ENCODE measurements around the gene GDF2.

The GDF2 gene

GRCh38 chr10:47335906-47336305, 13.7 kb downstream of the GDF2 start:
- H3K4me1 ChIP-seq (ENCODE audit: insufficient read depth, low read length): no peaks in the 10 kb centered on the region
- no peak overlapping the region for H3K27ac ChIP-seq (ENCODE audit: low read depth, low read length)
- no peaks in the 10 kb centered on the region for H3K36me3 ChIP-seq (ENCODE audit: insufficient read depth, low read length)
- no peak overlapping the region for H3K4me3 ChIP-seq (ENCODE audit: low read length)
- WGBS: 90% methylated on average over 5 of the region's 5 CpGs
- H3K9ac ChIP-seq (ENCODE audit: low read depth, low read length): no peak overlapping the region
- no peaks in the 10 kb centered on the region for H3K9me3 ChIP-seq (ENCODE audit: insufficient read depth, low read depth, low read length)
- 0 out of 2 replicates have a peak, but pooled peaks cover 6% of the 10 kb centered on the region for H3K27me3 ChIP-seq (ENCODE audit: insufficient read depth, low read length)

GRCh38 chr10:47336387-47337134, 14.3 kb downstream of the GDF2 start:
- H3K9ac ChIP-seq (ENCODE audit: low read depth, low read length): no peak overlapping the region
- no peak overlapping the region for H3K4me3 ChIP-seq (ENCODE audit: low read length)
- WGBS: 91% methylated on average over 14 of the region's 15 CpGs
- H3K27me3 ChIP-seq (ENCODE audit: insufficient read depth, low read length): 0 out of 2 replicates have a peak, but pooled peaks cover 6% of the 10 kb centered on the region
- no peak overlapping the region for H3K27ac ChIP-seq (ENCODE audit: low read depth, low read length)
- no peaks in the 10 kb centered on the region for H3K36me3 ChIP-seq (ENCODE audit: insufficient read depth, low read length)
- H3K9me3 ChIP-seq (ENCODE audit: insufficient read depth, low read depth, low read length): no peaks in the 10 kb centered on the region
- H3K4me1 ChIP-seq (ENCODE audit: insufficient read depth, low read length): no peaks in the 10 kb centered on the region

GRCh38 chr10:47337310-47337709, 15.1 kb downstream of the GDF2 start:
- Histone ChIP-seq H3K36me3 (ENCODE audit: insufficient read depth, low read length) (no peaks in the 10 kb centered on the region), H3K27me3 (ENCODE audit: insufficient read depth, low read length) (0 out of 2 replicates have a peak, but pooled peaks cover 6% of the 10 kb centered on the region), H3K4me1 (ENCODE audit: insufficient read depth, low read length) (peaks cover 5% of the 10 kb centered on the region; the same call in 1 of the 2 replicates), H3K27ac (ENCODE audit: low read depth, low read length) (no peak overlapping the region), H3K4me3 (ENCODE audit: low read length) (no peak overlapping the region), H3K9me3 (ENCODE audit: insufficient read depth, low read depth, low read length) (no peaks in the 10 kb centered on the region), H3K9ac (ENCODE audit: low read depth, low read length) (no peak overlapping the region)
- 96% methylated on average over 4 of the region's 4 CpGs for WGBS

GRCh38 chr10:47339186-47339735, 17.0 kb downstream of the GDF2 start:
- H3K27me3 ChIP-seq (ENCODE audit: insufficient read depth, low read length): 0 out of 2 replicates have a peak, but pooled peaks cover 6% of the 10 kb centered on the region
- peaks cover 12% of the 10 kb centered on the region; the same call in 1 of the 2 replicates for H3K4me1 ChIP-seq (ENCODE audit: insufficient read depth, low read length)
- WGBS: 93% methylated on average over 8 of the region's 8 CpGs
- no peak overlapping the region for H3K9ac ChIP-seq (ENCODE audit: low read depth, low read length)
- no peak overlapping the region for H3K4me3 ChIP-seq (ENCODE audit: low read length)
- H3K9me3 ChIP-seq (ENCODE audit: insufficient read depth, low read depth, low read length): no peaks in the 10 kb centered on the region
- H3K36me3 ChIP-seq (ENCODE audit: insufficient read depth, low read length): no peaks in the 10 kb centered on the region
- no peak overlapping the region for H3K27ac ChIP-seq (ENCODE audit: low read depth, low read length)

- Histone ChIP-seq H3K9me3 (ENCODE audit: insufficient read depth, low read depth, low read length) (no peaks in the 10 kb centered on the region), H3K36me3 (ENCODE audit: insufficient read depth, low read length) (no peaks in the 10 kb centered on the region), H3K27ac (ENCODE audit: low read depth, low read length) (no peak overlapping the region), H3K4me1 (ENCODE audit: insufficient read depth, low read length) (peaks cover 12% of the 10 kb centered on the region; the same call in 1 of the 2 replicates), H3K27me3 (ENCODE audit: insufficient read depth, low read length) (0 out of 2 replicates have a peak, but pooled peaks cover 3% of the 10 kb centered on the region), H3K4me3 (ENCODE audit: low read length) (no peak overlapping the region), H3K9ac (ENCODE audit: low read depth, low read length) (no peak overlapping the region)
- 89% methylated on average over 15 of the region's 15 CpGs for WGBS
Observed at GRCh38 chr10:47339759-47340607, 17.7 kb downstream of the GDF2 start.

GRCh38 chr10:47340608-47341170, 18.4 kb downstream of the GDF2 start:
- H3K36me3 ChIP-seq (ENCODE audit: insufficient read depth, low read length): no peaks in the 10 kb centered on the region
- H3K4me3 ChIP-seq (ENCODE audit: low read length): no peak overlapping the region
- 73% methylated on average over 4 of the region's 5 CpGs for WGBS
- peaks cover 12% of the 10 kb centered on the region; the same call in 1 of the 2 replicates for H3K4me1 ChIP-seq (ENCODE audit: insufficient read depth, low read length)
- H3K9me3 ChIP-seq (ENCODE audit: insufficient read depth, low read depth, low read length): no peaks in the 10 kb centered on the region
- no peaks in the 10 kb centered on the region for H3K27me3 ChIP-seq (ENCODE audit: insufficient read depth, low read length)
- no peak overlapping the region for H3K9ac ChIP-seq (ENCODE audit: low read depth, low read length)
- no peak overlapping the region for H3K27ac ChIP-seq (ENCODE audit: low read depth, low read length)

- 92% methylated on average over 13 of the region's 13 CpGs for WGBS
- H3K36me3 ChIP-seq (ENCODE audit: insufficient read depth, low read length): no peaks in the 10 kb centered on the region
- H3K27me3 ChIP-seq (ENCODE audit: insufficient read depth, low read length): no peaks in the 10 kb centered on the region
Observed at GRCh38 chr10:47344996-47345870, 23.0 kb downstream of the GDF2 start.

GRCh38 chr10:47346581-47347302, 24.5 kb downstream of the GDF2 start:
- Histone ChIP-seq H3K27me3 (ENCODE audit: insufficient read depth, low read length) (no peaks in the 10 kb centered on the region), H3K36me3 (ENCODE audit: insufficient read depth, low read length) (no peaks in the 10 kb centered on the region), H3K27ac (ENCODE audit: low read depth, low read length) (no peak overlapping the region), H3K9me3 (ENCODE audit: insufficient read depth, low read depth, low read length) (no peaks in the 10 kb centered on the region), H3K4me1 (ENCODE audit: insufficient read depth, low read length) (peaks cover 12% of the 10 kb centered on the region; the same call in 1 of the 2 replicates), H3K4me3 (ENCODE audit: low read length) (no peak overlapping the region), H3K9ac (ENCODE audit: low read depth, low read length) (no peak overlapping the region)
- 94% methylated on average over 13 of the region's 13 CpGs for WGBS

More at GRCh38 chr10:47344996-47345870, 23.0 kb downstream of the GDF2 start:
- Histone ChIP-seq H3K9me3 (ENCODE audit: insufficient read depth, low read depth, low read length) (no peaks in the 10 kb centered on the region), H3K27ac (ENCODE audit: low read depth, low read length) (no peak overlapping the region), H3K4me3 (ENCODE audit: low read length) (no peak overlapping the region), H3K9ac (ENCODE audit: low read depth, low read length) (no peak overlapping the region), H3K4me1 (ENCODE audit: insufficient read depth, low read length) (peaks cover 12% of the 10 kb centered on the region; the same call in 1 of the 2 replicates)

- H3K27me3 ChIP-seq (ENCODE audit: insufficient read depth, low read length): no peaks in the 10 kb centered on the region
- 88% methylated on average over 4 of the region's 4 CpGs for WGBS
- no peak overlapping the region for H3K4me3 ChIP-seq (ENCODE audit: low read length)
- no peak overlapping the region for H3K27ac ChIP-seq (ENCODE audit: low read depth, low read length)
- H3K4me1 ChIP-seq (ENCODE audit: insufficient read depth, low read length): peaks cover 7% of the 10 kb centered on the region; the same call in 1 of the 2 replicates
- H3K9me3 ChIP-seq (ENCODE audit: insufficient read depth, low read depth, low read length): no peaks in the 10 kb centered on the region
- H3K36me3 ChIP-seq (ENCODE audit: insufficient read depth, low read length): no peaks in the 10 kb centered on the region
- no peak overlapping the region for H3K9ac ChIP-seq (ENCODE audit: low read depth, low read length)
Observed at GRCh38 chr10:47347303-47347675, 25.0 kb downstream of the GDF2 start.

Measured in HUES64 (cell line).